A673 (cell line): ENCODE data around the gene HMCN1. TPM values are rescaled to one million over a fixed set of nuclear protein-coding genes. Genes with fewer than 3 reads are reported as not detected.

Experiments used
- BruUV-seq: library from RNA; stranded (reverse); fragments of 400-500 nt; replicated peaks from 2 replicates; lab custom pipeline; 2021; lab: Mats Ljungman, UMichigan
- CTCF ChIA-PET: fragments of 300-600 bp; sonication (Branson Sonifier 250); formaldehyde crosslinking; loops from one replicate; lab custom pipeline; 2022; ENCODE audit warnings: antibody characterized with exemption; lab: Charles Lee
- POLR2A ChIA-PET: fragments of 300-600 bp; sonication (Branson Sonifier 250); formaldehyde crosslinking; loops from one replicate; lab custom pipeline; 2022; ENCODE audit warnings: antibody characterized with exemption; ENCODE audit not compliant: low non-redundant PET; lab: Charles Lee
- DNase-seq: peaks from one replicate; pipeline ENCODE4 v3.0.0-alpha.2; 2015; ENCODE audit warnings: low spot score
- H3K27ac ChIP-seq: fragments of 200-600 bp; sonication (generic); 2 replicates; pipeline ENCODE4 v1.5.1; 2016; ENCODE audit warnings: mixed run types, low read depth, mild to moderate bottlenecking, mixed read lengths, antibody characterized with exemption, low read length; ENCODE audit not compliant: poor library complexity, severe bottlenecking
- H3K27me3 ChIP-seq: fragments of 200-600 bp; sonication (generic); replicated peaks from 2 replicates; pipeline ENCODE4 v1.6.1; 2017; ENCODE audit warnings: mixed run types, low read depth, mild to moderate bottlenecking, mixed read lengths, antibody characterized with exemption, low read length; ENCODE audit not compliant: insufficient read depth, poor library complexity
- H3K36me3 ChIP-seq: fragments of 200-600 bp; sonication (generic); 2 replicates; pipeline ENCODE4 v1.6.1; 2016; ENCODE audit warnings: mixed run types, mild to moderate bottlenecking, mixed read lengths, antibody characterized with exemption, low read length; ENCODE audit not compliant: insufficient read depth, poor library complexity, severe bottlenecking
- H3K4me1 ChIP-seq: fragments of 200-600 bp; sonication (generic); 2 replicates; pipeline ENCODE4 v1.6.1; 2017; ENCODE audit warnings: mixed run types, mild to moderate bottlenecking, mixed read lengths, antibody characterized with exemption, low read length; ENCODE audit not compliant: insufficient read depth, poor library complexity, severe bottlenecking
- H3K4me3 ChIP-seq: fragments of 200-600 bp; sonication (generic); 2 replicates; pipeline ENCODE4 v1.5.1; 2016; ENCODE audit warnings: low read depth, mixed run types, mild to moderate bottlenecking, mixed read lengths, low read length; ENCODE audit not compliant: poor library complexity, severe bottlenecking
- H3K9me3 ChIP-seq: fragments of 200-600 bp; sonication (generic); 2 replicates; pipeline ENCODE4 v1.6.1; 2016; ENCODE audit warnings: mixed run types, low read depth, mild to moderate bottlenecking, mixed read lengths, antibody characterized with exemption, low read length; ENCODE audit not compliant: poor library complexity, severe bottlenecking
- CTCF ChIP-seq: fragments of 300-800, 200-600 bp; sonication (generic); conservative IDR thresholded peaks from 2 replicates; pipeline ENCODE4 v1.5.1; 2017; ENCODE audit warnings: low read depth, mild to moderate bottlenecking, antibody characterized with exemption, low read length, moderate library complexity, mixed read lengths
- EZH2 ChIP-seq: fragments of 200-600 bp; sonication (generic); IDR thresholded peaks from 2 replicates; pipeline ENCODE4 v1.6.1; 2017; ENCODE audit warnings: borderline replicate concordance, low read depth, mild to moderate bottlenecking, mixed read lengths, antibody characterized with exemption, low read length; ENCODE audit not compliant: poor library complexity, severe bottlenecking
- intact Hi-C: fragments of 100-400 bp; cut with micrococcal nuclease; formaldehyde crosslinking; loops from one replicate; pipeline ENCODE4 v1.10.0; 2022; ENCODE audit not compliant: unreplicated experiment
- total RNA-seq: library from RNA; stranded (reverse); gene quantifications from 2 replicates; pipeline ENCODE4 v1.2.3, GENCODE V29; 2021

Gene HMCN1
- total RNA-seq, 1 experiment from 2014 or later: 134 TPM

- H3K9me3 ChIP-seq: no peaks in the 10 kb centered on the region
- ChIA-PET CTCF (no interaction called here), POLR2A (no interaction called here)
- peak overlapping the region; percentile 61 for H3K27ac ChIP-seq
- no peaks in the 10 kb centered on the region for H3K27me3 ChIP-seq
- DNase-seq: peak; percentile 78
- peaks cover 29% of the 10 kb centered on the region for H3K36me3 ChIP-seq
- no peak for TF ChIP-seq CTCF
- no peak for TF ChIP-seq EZH2
- H3K4me3 ChIP-seq: peak overlapping the region; percentile 5
- BruUV-seq: no TSS peak
- intact Hi-C loops: no loop called here
- peaks cover 68% of the 10 kb centered on the region for H3K4me1 ChIP-seq
Measured at GRCh38 chr1:185788386-185788785, 54.2 kb downstream of the HMCN1 start.

- no peaks in the 10 kb centered on the region for H3K9me3 ChIP-seq
- BruUV-seq: no TSS peak
- H3K27me3 ChIP-seq: no peaks in the 10 kb centered on the region
- POLR2A ChIA-PET: interaction anchor here (0.6 kb wide), 1 partner anchor 1432 kb away, joined by 5 read pairs; no protein-coding TSS in a partner anchor
- H3K4me1 ChIP-seq: peaks cover 68% of the 10 kb centered on the region
- H3K27ac ChIP-seq: peak overlapping the region; percentile 61
- no peak overlapping the region for H3K4me3 ChIP-seq
- no peak for DNase-seq
- intact Hi-C loops: no loop called here
- no peak for TF ChIP-seq EZH2
- no peak for TF ChIP-seq CTCF
- H3K36me3 ChIP-seq: peaks cover 34% of the 10 kb centered on the region
- CTCF ChIA-PET: no interaction called here
Measured at GRCh38 chr1:185789501-185790193, 55.5 kb downstream of the HMCN1 start.

- Histone ChIP-seq H3K4me3 (no peak overlapping the region), H3K4me1 (peaks cover 62% of the 10 kb centered on the region), H3K36me3 (peaks cover 38% of the 10 kb centered on the region), H3K27ac (peak overlapping the region; percentile 61), H3K9me3 (no peaks in the 10 kb centered on the region), H3K27me3 (no peaks in the 10 kb centered on the region)
- ChIA-PET CTCF (no interaction called here), POLR2A (interaction anchor here (0.6 kb wide), 1 partner anchor 1432 kb away, joined by 5 read pairs; no protein-coding TSS in a partner anchor)
- BruUV-seq: no TSS peak
- DNase-seq: peak; percentile 48
- TF ChIP-seq EZH2 (no peak), CTCF (no peak)
- intact Hi-C loops: no loop called here
Measured at GRCh38 chr1:185790194-185790735, 56.1 kb downstream of the HMCN1 start.
